ENCODE measurements around the gene UXT.
"Not testable (repeated sequence)": the region's sequence is repeated elsewhere in the genome, so short reads cannot be mapped to it uniquely, and the experiment has no call there.

Gene UXT

DNA sequence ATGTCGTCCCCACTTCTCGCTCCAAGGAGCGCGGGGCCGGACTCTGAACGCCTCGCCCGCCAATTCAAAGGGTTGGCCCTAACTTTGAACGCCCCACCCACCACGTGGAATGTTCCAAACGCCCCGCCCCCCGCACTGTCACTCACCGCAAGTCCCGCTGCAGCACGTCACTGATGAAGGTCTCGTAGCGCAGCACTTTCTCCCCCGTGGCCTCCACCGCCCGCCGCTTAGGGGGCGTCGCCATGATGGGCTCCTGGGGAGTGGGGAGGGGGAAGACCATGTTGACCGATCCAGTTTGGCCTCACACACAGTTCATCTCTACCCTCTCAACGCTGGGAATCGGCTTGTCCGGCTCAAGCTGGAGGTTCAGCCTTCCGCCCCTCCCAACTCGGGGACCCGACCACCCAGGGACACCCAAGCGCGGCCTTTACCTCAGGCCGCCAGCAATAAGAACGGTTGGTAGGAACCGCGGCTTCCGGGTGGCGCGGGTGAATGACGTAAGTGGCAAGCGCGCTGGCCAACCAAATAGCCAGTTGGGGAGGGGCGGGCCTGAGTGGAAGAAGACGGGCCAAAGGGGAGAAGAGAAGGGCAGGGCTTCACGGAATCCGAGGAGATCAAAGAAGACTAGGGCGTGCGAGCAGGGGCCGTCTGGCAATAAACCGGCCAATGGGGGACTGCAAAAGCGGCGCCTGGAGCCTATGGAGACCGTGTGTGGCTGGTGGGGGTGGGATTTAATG is at the start of gene UXT:
TSS of gene UXT (minus strand) at position 497 of the 737 bp plus-strand sequence. CDS start at position 244, 253 bp downstream.
- peak; percentile 93 for DNase-seq

DNA sequence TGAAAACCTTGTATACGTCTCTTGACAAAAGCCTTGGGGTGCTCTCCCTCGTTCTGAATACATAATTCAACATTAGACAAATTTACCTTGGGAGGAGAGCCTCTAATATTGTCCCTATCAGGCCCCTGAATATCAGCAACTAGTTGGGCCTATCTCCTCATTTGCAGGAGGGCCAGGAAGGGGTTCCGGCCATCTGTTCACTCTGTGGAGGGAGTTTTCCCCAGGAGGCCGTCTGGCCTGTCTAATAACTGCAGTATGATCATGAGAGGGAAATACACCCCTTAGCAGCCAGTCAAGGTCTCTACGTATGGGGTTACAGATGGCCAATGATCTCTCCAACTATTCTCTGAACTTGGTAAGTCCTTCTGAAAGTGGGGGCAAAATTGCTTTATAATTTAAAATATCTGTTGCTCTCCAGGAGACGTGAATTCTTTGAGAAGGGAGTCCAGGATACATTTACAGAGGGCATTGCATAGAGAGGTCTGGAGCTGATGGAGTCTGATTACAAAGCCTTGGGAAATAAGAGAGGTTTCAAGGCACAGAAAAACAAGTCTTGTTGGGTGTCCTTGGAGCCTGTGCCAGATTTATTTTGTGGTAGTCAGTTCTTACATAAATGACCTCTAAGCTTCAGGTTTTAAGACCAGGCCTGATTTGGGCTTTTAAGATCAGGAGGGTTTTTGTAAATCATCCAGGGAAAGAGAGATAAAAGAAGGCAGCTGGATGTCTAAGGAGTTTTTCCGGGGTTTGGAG is 48.2 kb upstream of the UXT start:
- no peak for DNase-seq

GRCh38 chrX:47706575-47706974 is 47.6 kb upstream of the UXT start:
- DNase-seq = no peak

DNA sequence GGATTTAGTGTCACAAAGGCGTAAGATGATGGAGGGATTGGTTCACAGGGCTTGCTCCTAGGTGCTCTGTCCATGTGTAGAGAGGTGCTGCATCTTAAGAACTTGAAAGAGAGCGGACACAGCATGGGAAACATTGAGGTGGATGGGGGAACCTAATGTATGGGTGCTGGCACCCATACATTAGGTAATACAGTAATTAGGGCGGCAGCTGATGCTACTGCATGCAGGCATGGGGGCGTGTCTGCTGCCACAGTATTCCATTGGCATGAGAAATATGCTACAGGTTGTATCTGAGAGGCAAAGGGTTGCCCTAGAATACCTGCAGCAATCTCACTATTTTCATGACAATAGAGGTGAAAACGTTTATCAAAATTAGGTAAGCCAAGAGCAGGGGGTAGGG is 45.8 kb upstream of the UXT start:
- DNase-seq = no peak

DNA sequence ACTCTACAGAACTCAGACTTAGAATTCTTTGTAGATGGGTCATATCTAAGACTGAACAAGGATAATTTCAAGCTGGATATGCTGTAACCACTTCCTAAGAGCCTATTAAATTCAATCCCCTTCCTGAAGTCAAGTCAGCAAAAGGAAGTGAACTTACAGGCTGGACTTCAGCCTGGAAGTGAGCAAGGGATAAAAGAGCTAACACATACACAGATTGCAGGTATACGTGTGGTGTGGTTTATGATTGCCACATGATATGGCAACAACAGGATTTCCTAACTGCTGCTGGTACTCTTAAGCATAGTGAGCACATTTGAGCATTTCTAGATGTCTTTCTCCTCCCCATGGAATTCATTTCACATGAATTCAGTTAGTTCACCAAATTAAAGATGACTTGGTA is 38.2 kb upstream of the UXT start:
- DNase-seq = no peak

DNA sequence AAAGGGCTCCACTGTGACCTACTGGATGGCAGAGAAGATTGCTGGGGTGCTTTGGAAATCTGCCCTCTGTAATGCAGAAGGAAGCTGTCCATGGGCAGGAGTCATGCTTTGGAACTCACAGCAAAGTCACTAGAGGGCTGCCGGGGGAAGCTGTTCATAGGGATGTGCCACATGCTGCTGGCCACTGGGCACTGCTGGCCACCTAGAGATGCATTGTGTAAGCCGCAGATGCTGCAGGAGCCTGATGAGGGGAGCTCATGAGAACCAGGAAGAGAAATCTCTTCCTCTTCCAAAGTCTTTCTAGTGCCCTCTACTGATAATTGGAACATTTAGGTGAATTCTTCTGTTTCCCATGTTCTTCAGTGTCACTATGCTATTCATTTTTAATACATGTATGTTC is 31.2 kb upstream of the UXT start:
- DNase-seq = no peak

- DNase-seq = peak; percentile 37
Observed at GRCh38 chrX:47687263-47687662, 28.3 kb upstream of the UXT start.

GRCh38 chrX:47683829-47684205 is 24.8 kb upstream of the UXT start:
- no peak for DNase-seq

DNA sequence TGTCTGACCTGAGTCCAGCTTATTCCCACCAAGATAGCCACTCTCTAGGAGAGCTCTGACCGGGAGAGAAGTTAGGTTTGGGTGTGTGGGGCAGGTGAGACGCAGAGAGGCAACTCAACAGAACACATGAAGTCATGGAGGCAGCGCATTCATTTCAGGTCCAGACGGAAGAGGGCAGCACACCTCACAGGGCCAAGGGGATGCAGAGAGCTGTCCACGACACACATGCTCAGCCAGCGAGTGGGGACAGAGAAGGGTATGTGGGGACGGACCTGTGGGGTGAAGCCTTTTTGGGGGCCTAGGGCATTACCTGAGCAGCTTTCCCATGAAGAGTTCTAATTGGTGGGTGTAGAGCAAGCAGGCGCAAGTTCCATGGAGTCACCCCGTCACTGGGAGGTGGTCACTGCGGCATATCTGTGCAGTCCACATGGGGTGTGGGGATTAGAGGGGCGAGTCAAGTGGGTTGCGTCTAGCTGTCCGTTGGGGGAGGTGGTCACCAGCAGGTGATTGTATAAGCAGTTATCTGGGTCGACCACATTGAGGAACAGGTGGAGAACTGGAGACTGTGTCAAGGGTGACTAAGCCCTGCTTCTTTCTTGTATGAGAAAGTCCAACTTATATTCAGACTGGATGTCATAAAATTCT is 24.3 kb upstream of the UXT start:
- DNase-seq = no peak

DNA sequence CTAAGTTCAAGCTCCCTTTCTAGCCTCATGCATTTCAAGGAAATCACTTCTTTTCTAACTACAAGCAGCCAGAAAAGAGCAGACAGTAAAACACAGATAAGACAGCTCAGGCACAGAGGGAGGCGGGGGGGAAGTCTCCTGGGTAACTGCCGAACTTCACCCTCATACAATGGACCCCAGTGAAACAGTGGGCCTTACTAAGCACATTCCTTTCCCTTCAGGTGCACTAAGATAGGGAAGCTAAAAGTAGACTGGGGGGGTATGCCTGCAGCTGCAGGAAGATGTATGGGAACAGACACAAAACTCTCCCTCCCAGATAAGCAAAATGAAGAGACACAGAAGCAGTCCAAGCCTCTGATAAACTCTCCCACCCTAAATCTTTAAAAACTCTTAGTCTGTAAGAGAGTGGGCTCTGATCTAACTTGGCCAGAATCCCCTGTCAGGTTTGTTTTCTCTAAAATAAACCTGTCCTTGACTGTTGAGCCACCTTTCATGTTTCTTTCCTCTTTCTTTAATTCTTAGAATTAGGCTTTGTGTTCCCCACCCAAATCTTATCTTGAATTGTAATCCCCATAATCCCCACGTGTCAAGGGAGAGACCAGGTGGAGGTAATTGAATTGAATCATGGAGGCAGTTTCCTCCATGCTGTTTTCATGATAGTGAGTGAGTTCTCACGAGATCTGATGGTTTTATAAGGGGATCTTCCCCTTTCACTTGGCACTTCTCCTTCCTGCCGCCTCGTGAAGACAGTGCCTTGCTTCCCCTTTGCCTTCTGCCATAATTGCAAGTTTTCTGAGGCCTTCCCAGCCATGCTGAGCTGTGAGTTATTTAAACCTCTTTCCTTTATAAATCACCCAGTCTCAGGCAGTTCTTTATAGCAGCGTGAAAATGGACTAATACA is 17.2 kb upstream of the UXT start:
- not testable (repeated sequence) for DNase-seq

DNA sequence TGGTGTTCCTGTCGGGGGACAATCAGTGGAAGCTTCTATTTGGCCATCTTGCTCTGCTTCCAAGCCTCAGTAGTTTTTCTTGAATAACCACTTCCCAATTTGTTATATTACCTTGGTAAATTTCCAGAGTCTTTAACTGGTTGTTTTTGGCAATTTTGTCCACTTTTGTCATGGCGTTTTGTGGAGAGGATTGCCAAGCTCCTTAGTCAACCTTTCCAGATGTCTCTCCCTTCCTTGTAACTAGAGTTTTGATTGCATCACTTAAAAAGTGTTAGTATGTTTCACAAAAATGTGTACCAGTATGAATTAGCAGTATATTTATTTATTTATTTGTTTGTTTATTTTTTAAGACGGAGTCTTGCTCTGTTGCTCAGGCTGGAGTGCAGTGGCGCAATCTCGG is 15.8 kb upstream of the UXT start:
- no peak for DNase-seq

DNA sequence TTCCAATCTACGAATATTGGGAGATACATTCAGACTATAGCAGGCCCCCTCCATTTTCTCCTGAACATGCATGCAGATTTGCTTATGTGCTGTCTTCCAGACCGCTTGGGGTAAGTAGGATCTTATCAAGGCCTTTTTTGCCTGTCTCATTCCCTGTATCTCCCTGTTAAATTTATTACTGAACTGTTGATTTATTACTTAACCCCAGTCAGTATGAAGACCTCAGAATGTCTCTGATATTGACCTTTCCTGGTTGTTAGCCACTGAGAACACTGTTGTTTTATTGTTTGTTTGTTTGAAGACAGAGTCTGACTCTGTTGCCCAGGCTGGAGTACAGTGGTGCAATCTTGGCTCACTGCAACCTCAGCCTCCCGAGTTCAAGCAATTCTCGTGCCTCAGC is 6.8 kb upstream of the UXT start:
- not testable (repeated sequence) for DNase-seq

DNA sequence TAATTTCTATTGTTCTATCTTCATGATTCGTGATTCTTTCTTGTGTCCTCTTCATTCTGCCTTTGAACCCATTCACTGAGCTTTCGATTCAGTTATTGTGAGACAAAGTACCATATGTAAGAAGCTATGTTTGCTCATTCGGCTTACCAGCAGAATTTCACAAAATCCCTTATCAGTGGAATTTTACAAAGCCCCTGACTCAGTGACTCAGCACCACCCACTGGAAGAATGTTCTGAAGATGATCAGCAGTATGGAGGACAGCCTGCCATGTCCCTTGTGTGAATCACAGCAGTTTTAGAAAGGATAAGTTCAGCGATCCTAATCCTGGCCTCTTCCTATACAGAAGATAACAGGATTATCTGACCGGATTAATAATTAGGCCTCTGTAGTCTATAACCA is 5.8 kb upstream of the UXT start:
- DNase-seq = no peak

DNA sequence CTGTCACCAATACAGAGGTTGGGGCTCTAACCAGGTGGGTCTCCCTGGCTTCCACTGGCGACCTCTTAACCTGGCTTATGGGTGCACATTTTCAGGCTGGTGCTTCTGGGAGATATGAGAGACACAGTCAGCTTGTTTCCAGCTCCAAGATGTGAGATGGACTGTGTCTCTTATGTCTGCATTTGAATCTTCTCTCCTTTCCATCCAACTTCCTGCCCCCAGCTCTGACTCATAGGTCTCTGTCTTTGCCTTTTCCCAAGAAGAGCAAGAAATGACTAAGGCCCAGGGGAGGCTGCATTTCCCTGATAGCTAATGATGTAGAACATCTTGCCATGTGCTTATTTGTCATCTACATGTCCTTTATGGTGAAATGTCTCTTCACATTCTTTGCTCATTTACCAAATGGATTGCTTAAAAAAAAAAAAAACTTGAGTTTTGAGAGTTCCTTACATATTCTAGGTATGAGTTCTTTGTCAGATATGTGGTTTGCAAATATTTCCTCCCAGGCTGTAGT is 3.2 kb upstream of the UXT start:
- DNase-seq = no peak

- DNase-seq = no peak
Observed at GRCh38 chrX:47661539-47661938, 2.6 kb upstream of the UXT start.

- DNase-seq = no peak
Observed at GRCh38 chrX:47659421-47659726, 394 bp upstream of the UXT start.

- DNase-seq = no peak
Observed at GRCh38 chrX:47658301-47658683, 688 bp downstream of the UXT start.

GRCh38 chrX:47651043-47651905 is 7.7 kb downstream of the UXT start:
- no peak for DNase-seq

GRCh38 chrX:47650164-47651042 is 8.6 kb downstream of the UXT start, which contains the start of gene ELK1:
Gene ELK1 (minus strand): TSS chrX:47650563. CDS start chrX:47641441, 9,122 bp downstream.
- peak; percentile 96 for DNase-seq

GRCh38 chrX:47649781-47650163 is 9.2 kb downstream of the UXT start:
- DNase-seq = no peak

DNA sequence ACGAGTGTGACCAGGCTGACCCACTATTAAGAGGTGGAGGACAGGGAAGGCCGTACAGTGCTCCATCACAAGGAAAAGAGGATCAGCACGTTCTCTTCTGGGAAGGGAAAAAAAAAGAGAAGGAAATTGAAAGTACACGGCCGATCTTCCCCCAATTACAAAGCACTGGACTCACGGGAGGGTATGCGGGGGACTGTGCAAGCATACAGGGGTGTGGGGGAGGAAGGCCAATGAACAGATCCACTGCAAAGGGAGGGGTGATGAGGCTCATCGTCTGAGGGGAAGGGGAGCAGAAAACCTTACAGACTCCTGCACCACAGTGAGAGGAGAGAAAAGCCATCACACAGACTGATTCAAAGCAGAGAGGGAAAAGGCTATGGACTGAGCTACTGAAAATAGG is 9.7 kb downstream of the UXT start:
- DNase-seq = no peak
